Right lung (tissue), 5 donors: Measurements from ENCODE around the gene COL4A2. TPM values are rescaled to one million over a fixed set of nuclear protein-coding genes. Genes with fewer than 3 reads are reported as not detected.

Source experiments
- DNase-seq, 2 donors: peaks; one replicate each; pipeline ENCODE4 v3.0.0-alpha.2; 2013
- polyA plus RNA-seq, 5 donors: library from polyadenylated mRNA; unstranded; fragments of 120-200 nt; gene quantifications; one replicate each; pipeline versions ENCODE4 v1.2.1 to v1.2.3, GENCODE V29; 2013; ENCODE audit warnings: inconsistent platforms in 1 of 5, low replicate concordance in 1 of 5; ENCODE audit not compliant: insufficient read length in 5 of 5, insufficient read depth in 1 of 5

Gene COL4A2
- polyA plus RNA-seq, 5 donors, result 251 to 483 (median 304) TPM

- no peak for DNase-seq
These were observed 91.8 kb downstream of the COL4A2 start for GRCh38 chr13:110398564-110399507.

GRCh38 chr13:110399801-110400200, 92.7 kb downstream of the COL4A2 start:
- DNase-seq, result peak in 1 of 2 donors; percentile 39

GRCh38 chr13:110400786-110401533, 93.9 kb downstream of the COL4A2 start:
- peak; percentile 40 to 48 for DNase-seq

GRCh38 chr13:110402299-110403069, 95.4 kb downstream of the COL4A2 start:
- no peak for DNase-seq

- DNase-seq, result no peak
These were observed 96.2 kb downstream of the COL4A2 start for GRCh38 chr13:110403315-110403714.

GRCh38 chr13:110403721-110404120, 96.6 kb downstream of the COL4A2 start:
- no peak for DNase-seq

GRCh38 chr13:110404321-110404720, 97.2 kb downstream of the COL4A2 start:
- DNase-seq, result no peak

- DNase-seq, result no peak
These were observed 98.7 kb downstream of the COL4A2 start for GRCh38 chr13:110405597-110406450.

DNA sequence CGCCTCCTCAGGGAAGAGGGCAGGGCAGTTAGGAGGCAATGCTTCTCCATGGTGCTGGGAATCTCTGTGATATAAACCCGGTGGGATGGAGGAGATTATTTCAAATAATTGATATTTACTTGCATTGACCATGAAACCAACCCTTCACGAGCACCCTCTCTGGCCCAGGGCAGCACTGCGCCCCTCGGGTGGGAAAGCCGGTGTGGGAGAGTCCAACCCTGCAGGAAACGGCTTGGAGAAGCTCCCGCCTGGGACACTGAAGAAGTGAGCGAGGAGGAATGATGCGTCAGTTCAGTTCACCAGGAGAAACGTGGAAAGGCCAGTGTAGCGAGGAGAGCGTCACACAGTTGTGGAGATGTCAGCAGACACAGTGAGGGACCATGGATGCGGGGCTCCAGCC, 99.9 kb downstream of the COL4A2 start:
- DNase-seq, result no peak

DNA sequence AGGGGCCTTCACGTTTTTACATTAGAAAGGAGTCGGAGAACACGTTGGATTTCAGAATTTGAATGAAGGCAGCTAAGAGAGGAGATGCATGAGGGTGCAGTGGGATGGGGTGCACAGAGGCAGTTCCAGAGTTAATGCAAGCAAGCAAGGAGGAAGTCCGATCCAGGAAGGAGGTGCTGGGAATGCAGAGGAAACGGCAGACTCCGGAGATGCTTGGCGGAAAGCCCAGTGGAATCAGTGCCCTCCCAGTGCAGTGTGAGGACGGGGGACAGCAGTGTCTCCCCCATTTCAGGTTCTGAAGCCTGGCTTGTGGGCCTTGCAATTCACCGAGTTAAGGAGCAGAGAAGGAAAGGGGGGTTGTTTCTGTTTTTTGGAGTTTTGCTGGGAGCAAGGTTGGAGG, 100.4 kb downstream of the COL4A2 start:
- DNase-seq, result no peak

GRCh38 chr13:110408286-110408685, 101.2 kb downstream of the COL4A2 start:
- no peak for DNase-seq

DNA sequence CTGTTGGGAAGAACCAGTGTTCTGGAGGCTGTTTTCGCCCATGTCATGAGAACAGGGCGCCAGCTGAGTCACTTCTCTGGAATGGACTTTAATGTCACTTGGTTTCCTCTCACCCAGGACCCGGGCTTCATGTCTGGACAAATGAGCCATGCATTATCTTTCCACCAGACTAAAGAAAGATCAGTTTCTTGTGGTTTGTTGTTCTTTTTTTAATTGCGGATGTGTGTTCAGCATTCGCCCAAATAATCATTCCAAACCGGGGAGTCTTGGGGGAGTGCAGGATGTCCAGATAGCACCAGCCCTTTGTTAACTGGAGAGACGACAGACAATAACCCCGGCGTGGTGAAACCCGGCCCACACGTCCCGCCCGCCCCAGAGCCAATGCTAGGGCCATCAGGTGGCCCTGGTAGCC, 102.5 kb downstream of the COL4A2 start:
- no peak for DNase-seq

- DNase-seq, result no peak
These were observed 102.9 kb downstream of the COL4A2 start for GRCh38 chr13:110410000-110410399.

GRCh38 chr13:110410936-110411687, 104.0 kb downstream of the COL4A2 start:
- no peak for DNase-seq

DNA sequence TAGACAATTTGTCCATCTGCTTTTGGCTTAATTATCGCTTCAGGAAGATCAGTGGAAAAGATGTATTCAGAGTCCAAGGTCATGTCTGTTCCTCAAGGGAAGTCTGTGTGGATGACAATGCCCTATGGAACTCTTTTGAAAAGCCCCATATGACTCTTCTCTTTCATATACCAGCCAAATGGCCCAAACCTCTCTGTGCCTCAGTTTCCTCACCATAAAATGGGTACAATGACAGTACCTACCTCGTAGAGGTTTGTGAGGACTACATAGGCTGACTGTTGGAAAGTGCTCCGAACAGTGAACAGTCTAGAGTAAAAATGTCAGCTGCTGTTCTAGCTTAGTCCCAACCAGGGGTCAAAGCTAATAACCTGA, 104.6 kb downstream of the COL4A2 start:
- no peak for DNase-seq

DNA sequence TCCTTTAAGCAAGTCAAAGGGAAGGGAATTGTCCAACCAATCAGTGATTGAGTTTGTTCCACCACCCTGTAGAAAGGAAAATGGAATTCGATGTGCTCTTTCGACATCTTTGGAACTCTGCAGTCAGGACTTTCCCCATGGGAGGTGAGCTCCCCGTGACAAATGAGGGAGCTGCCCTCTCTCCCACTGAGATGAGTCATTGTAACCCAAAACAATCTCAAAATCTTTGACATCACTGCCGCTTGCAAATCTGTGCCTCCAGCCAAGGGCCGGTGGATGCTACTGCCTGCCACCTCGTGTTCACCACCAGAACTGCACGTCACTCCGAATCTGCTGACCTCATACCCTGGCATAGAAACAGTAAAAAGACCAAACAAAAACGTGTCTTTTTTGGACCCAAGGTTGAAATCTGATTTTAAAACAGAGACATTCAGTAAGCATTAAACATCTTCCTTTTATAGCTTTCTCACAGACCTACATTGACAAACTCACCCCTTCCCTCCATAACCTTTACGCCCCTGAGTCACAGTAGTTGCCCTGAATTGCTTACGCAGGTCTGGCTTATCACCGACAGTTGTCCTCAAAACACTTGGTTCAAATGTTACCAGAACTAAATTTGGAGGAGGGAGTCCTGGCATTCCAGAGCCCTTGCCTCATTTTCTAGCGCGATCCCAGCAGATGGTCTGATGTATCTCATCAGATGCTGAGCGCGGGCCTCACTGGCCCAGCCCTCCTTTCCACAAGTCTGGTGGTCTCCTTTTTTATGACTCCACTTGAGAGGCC, 105.2 kb downstream of the COL4A2 start:
- DNase-seq, result peak; percentile 84 to 91

DNA sequence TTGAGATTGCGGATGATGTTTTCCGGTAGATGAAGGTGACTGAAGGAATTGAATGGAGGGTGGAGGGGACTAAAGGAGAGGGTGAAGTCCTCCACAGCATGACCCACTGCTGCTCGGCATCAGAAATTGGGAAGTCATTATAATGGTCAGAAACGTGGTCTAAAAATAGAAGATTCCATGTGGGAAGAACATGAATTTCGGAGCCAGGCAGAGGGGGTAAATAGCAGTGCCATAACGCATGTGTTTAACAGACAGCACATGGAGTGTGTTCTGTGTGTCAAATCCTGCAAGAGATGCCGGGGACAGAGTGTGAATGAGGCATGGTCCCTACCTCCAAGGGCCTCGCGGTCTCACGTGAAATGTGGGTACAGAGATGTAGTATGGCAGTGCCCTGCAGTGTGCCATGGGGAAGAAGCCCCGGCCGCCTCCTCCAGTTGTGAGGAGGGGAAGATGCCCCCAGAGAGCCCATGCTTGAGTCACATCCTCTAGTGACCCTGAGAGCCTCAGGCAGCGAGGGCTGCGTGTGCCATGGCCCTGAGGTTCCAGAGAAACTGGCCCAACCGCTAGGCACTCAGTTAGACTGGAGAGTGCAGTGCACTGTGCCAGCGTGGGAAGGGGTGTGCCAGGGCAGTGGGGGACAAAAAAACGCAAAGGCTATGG, 106.1 kb downstream of the COL4A2 start:
- DNase-seq, result no peak

DNA sequence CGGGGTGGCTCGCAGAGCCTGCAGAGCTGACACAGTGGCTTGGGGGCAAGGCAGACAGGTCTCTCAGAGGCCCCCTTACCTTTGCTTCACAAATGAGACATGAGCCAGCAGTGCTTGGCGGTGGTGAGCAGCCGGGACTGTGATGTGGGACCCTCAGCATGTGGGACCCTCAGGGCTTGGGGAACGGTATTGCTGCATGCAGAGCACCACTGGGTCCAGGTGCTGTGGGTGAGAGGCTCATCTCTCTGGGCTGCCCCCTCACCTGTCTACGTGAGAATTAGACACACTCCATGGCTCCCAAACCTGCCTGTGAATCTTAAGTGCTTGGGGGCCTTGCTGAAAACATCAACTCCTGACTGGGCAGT, 106.6 kb downstream of the COL4A2 start:
- DNase-seq, result no peak

- no peak for DNase-seq
These were observed 107.2 kb downstream of the COL4A2 start for GRCh38 chr13:110414283-110414682.
